Loucy (cell line): Measurements from ENCODE around the gene PIK3R5.

Experiments used
- H2AFZ ChIP-seq: fragments of 200-600 bp; sonication (generic); 2 replicates; pipeline ENCODE4 v1.6.0; 2016; ENCODE audit warnings: antibody characterized with exemption, mild to moderate bottlenecking, low read length, moderate library complexity
- H3F3A ChIP-seq: fragments of 200-600 bp; 2 replicates; pipeline ENCODE4 v1.6.0; 2016; ENCODE audit warnings: antibody characterized with exemption, low read depth, mild to moderate bottlenecking
- H3K27me3 ChIP-seq: fragments of 200-600 bp; sonication (generic); 2 replicates; pipeline ENCODE4 v1.6.1; 2014; ENCODE audit warnings: low read length, mild to moderate bottlenecking; ENCODE audit not compliant: insufficient read depth, poor library complexity, severe bottlenecking
- H3K36me3 ChIP-seq: fragments of 200-600 bp; sonication (generic); 2 replicates; pipeline ENCODE4 v1.6.1; 2016; ENCODE audit warnings: low read length; ENCODE audit not compliant: insufficient read depth
- H3K4me1 ChIP-seq: fragments of 200-600 bp; sonication (generic); 2 replicates; pipeline ENCODE4 v1.5.1; 2014; ENCODE audit warnings: low read length, mild to moderate bottlenecking; ENCODE audit not compliant: insufficient read depth, poor library complexity, severe bottlenecking
- H3K4me2 ChIP-seq: fragments of 200-600 bp; sonication (generic); 2 replicates; pipeline ENCODE4 v1.6.0; 2014; ENCODE audit warnings: antibody characterized with exemption, low read length, low read depth, mild to moderate bottlenecking; ENCODE audit not compliant: poor library complexity, severe bottlenecking
- H3K4me3 ChIP-seq: fragments of 200-600 bp; sonication (generic); 2 replicates; pipeline ENCODE4 v1.5.1; 2014; ENCODE audit warnings: low read length, mild to moderate bottlenecking, mixed read lengths; ENCODE audit not compliant: poor library complexity, severe bottlenecking
- H3K79me2 ChIP-seq: fragments of 200-600 bp; sonication (generic); 2 replicates; pipeline ENCODE4 v1.6.1; 2014; ENCODE audit warnings: low read length; ENCODE audit not compliant: insufficient read depth
- H3K9ac ChIP-seq: fragments of 200-600 bp; sonication (generic); 2 replicates; pipeline ENCODE4 v1.6.0; 2014; ENCODE audit warnings: mild to moderate bottlenecking, low read depth, low read length, moderate library complexity; ENCODE audit not compliant: poor library complexity, severe bottlenecking
- H3K9me2 ChIP-seq: fragments of 200-600 bp; sonication (generic); replicated peaks from 2 replicates; pipeline ENCODE4 v1.6.1; 2016; ENCODE audit warnings: low read depth, low read length, mixed read lengths
- H3K9me3 ChIP-seq: fragments of 200-600 bp; sonication (generic); 2 replicates; pipeline ENCODE4 v1.6.1; 2014; ENCODE audit warnings: mild to moderate bottlenecking, antibody characterized with exemption, low read length, low read depth; ENCODE audit not compliant: insufficient read depth
- H4K20me1 ChIP-seq: fragments of 200-600 bp; sonication (generic); 2 replicates; pipeline ENCODE4 v1.6.0; 2014; ENCODE audit warnings: antibody characterized with exemption, low read length, mild to moderate bottlenecking; ENCODE audit not compliant: insufficient read depth, poor library complexity, severe bottlenecking
- EZH2phosphoT487 ChIP-seq: fragments of 200-600 bp; IDR thresholded peaks from 2 replicates; pipeline ENCODE4 v1.6.1; 2018; ENCODE audit warnings: antibody characterized with exemption, mild to moderate bottlenecking, moderate library complexity, borderline replicate concordance
- TF ChIP-seq, protein P1 (sequence below): fragments of 200-600 bp; sonication (generic); conservative IDR thresholded peaks from 2 replicates; pipeline ENCODE4 v1.5.1; 2014; ENCODE audit warnings: mild to moderate bottlenecking, antibody characterized with exemption, low read length

The PIK3R5 gene

DNA sequence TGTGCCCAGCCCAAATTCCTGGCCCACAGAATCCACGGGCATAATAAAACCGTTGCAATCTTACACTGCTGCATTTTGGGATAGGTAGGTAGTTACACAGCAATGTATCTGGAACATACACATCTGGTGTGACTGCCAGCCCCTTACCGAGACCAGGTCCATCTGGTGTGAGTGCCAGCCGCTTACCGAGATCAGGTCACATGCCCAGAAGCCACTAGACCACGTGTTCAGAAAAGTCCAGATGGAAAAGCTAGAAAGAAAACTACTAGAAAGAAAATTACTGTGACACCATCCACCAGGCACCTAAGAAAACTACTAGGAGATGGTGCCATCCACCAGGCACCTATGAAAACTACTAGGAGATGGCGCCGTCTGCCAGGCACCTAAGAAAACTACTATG is 19.4 kb downstream of the PIK3R5 start:
- Histone ChIP-seq H3F3A (no peaks in the 10 kb centered on the region), H4K20me1 (no peaks in the 10 kb centered on the region), H3K4me2 (no peak overlapping the region), H2AFZ (no peak overlapping the region), H3K4me3 (no peak overlapping the region), H3K27me3 (no peaks in the 10 kb centered on the region), H3K4me1 (peaks cover 23% of the 10 kb centered on the region), H3K9ac (no peak overlapping the region), H3K36me3 (peaks cover 11% of the 10 kb centered on the region; the same call in 1 of the 2 replicates), H3K9me3 (no peaks in the 10 kb centered on the region), H3K79me2 (peaks cover 28% of the 10 kb centered on the region), H3K9me2 (no peaks in the 10 kb centered on the region)
- TF ChIP-seq, protein P1, sequence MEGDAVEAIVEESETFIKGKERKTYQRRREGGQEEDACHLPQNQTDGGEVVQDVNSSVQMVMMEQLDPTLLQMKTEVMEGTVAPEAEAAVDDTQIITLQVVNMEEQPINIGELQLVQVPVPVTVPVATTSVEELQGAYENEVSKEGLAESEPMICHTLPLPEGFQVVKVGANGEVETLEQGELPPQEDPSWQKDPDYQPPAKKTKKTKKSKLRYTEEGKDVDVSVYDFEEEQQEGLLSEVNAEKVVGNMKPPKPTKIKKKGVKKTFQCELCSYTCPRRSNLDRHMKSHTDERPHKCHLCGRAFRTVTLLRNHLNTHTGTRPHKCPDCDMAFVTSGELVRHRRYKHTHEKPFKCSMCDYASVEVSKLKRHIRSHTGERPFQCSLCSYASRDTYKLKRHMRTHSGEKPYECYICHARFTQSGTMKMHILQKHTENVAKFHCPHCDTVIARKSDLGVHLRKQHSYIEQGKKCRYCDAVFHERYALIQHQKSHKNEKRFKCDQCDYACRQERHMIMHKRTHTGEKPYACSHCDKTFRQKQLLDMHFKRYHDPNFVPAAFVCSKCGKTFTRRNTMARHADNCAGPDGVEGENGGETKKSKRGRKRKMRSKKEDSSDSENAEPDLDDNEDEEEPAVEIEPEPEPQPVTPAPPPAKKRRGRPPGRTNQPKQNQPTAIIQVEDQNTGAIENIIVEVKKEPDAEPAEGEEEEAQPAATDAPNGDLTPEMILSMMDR: no peak
- TF ChIP-seq EZH2phosphoT487: no peak

DNA sequence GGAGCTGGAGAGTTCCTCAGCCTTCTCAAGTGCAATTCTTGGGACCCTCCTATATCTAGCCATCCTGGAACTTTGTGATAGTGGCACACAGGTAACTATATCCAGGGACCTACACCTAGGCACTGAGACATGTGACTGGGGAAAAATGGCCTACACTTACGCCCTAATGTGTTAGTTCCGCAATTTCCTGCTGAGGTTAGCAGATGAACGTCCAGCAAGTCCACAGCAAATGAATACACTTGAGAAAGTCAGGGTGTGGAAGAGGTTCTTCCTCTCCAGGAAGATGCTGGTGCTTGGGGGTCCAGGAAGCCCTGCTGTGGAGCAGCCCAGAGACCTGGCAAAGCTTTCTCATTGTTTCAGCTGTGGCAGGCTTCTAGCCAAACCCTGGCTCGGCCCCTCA is 20.8 kb downstream of the PIK3R5 start:
- no peak overlapping the region for H2AFZ ChIP-seq
- H3K9ac ChIP-seq: no peak overlapping the region
- peaks cover 11% of the 10 kb centered on the region; the same call in 1 of the 2 replicates for H3K36me3 ChIP-seq
- H3K27me3 ChIP-seq: no peaks in the 10 kb centered on the region
- no peaks in the 10 kb centered on the region for H4K20me1 ChIP-seq
- H3K4me1 ChIP-seq: peaks cover 34% of the 10 kb centered on the region
- H3K79me2 ChIP-seq: peaks cover 28% of the 10 kb centered on the region
- no peaks in the 10 kb centered on the region for H3K9me3 ChIP-seq
- H3F3A ChIP-seq: no peaks in the 10 kb centered on the region
- no peak overlapping the region for H3K4me3 ChIP-seq
- no peak overlapping the region for H3K4me2 ChIP-seq
- H3K9me2 ChIP-seq: no peaks in the 10 kb centered on the region
- no peak for TF ChIP-seq EZH2phosphoT487
- TF ChIP-seq, protein P1: no peak

DNA sequence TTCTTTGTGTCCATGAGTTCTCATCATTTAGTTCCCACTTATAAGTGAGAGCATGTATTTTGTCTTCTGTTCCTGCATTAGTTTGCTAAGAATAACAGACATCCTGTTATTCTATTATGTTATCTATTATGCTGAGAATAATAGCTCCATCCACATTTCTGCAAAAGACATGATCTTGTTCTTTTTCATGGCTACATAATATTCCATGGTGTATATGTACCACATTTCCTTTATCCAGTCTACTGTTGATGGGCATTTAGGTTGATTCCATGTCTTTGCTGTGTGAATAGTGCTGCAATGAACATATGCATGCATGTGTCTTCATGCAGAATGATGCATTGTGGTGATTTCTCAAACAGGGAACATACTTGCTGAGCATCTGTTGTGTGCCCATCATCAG is 21.4 kb downstream of the PIK3R5 start:
- Histone ChIP-seq H3K4me3 (no peak overlapping the region), H3K9ac (no peak overlapping the region), H3K9me2 (no peaks in the 10 kb centered on the region), H2AFZ (no peak overlapping the region), H3K4me2 (no peak overlapping the region), H3K36me3 (peaks cover 11% of the 10 kb centered on the region; the same call in 1 of the 2 replicates), H3K79me2 (peaks cover 28% of the 10 kb centered on the region), H3K9me3 (no peaks in the 10 kb centered on the region), H3K27me3 (no peaks in the 10 kb centered on the region), H3K4me1 (peaks cover 36% of the 10 kb centered on the region), H4K20me1 (no peaks in the 10 kb centered on the region), H3F3A (no peaks in the 10 kb centered on the region)
- no peak for TF ChIP-seq EZH2phosphoT487
- TF ChIP-seq, protein P1: no peak
